ENCODE data around the gene IGFL4.

The IGFL4 gene

GRCh38 chr19:46017095-46017429 lies 23.7 kb downstream of the IGFL4 start:
- DNase-seq (ENCODE audit: low spot score): no peak
- ChIA-PET POLR2A (ENCODE audit: low non-redundant PET) (no interaction called here), CTCF (interaction anchor here (0.5 to 1.5 kb wide), 13 partner anchors 9 to 469 kb away, joined by 3 to 11 read pairs (median 4); no protein-coding TSS in a partner anchor)
- TF ChIP-seq CTCF (conservative IDR thresholded peaks at IDR 0.05; ENCODE audit: low read depth): peak; percentile 48
- H3K27ac ChIP-seq: peak overlapping the region; percentile 57

GRCh38 chr19:46016426-46017094 lies 24.2 kb downstream of the IGFL4 start:
- H3K27ac ChIP-seq: peak overlapping the region; percentile 57
- peak; percentile 77 for DNase-seq (ENCODE audit: low spot score)
- ChIA-PET CTCF (interaction anchor here (0.5 to 1.5 kb wide), 14 partner anchors 10 to 279 kb away, joined by 3 to 11 read pairs (median 4); no protein-coding TSS in a partner anchor), POLR2A (ENCODE audit: low non-redundant PET) (no interaction called here)
- TF ChIP-seq CTCF (conservative IDR thresholded peaks at IDR 0.05; ENCODE audit: low read depth): peak; percentile 85

- ChIA-PET CTCF (interaction anchor here (0.5 to 1.5 kb wide), 7 partner anchors 13 to 335 kb away, joined by 3 to 11 read pairs (median 3); no protein-coding TSS in a partner anchor), POLR2A (ENCODE audit: low non-redundant PET) (no interaction called here)
- no peak for DNase-seq (ENCODE audit: low spot score)
- no peak for TF ChIP-seq CTCF (conservative IDR thresholded peaks at IDR 0.05; ENCODE audit: low read depth)
- H3K27ac ChIP-seq: peak overlapping the region; percentile 57
These were observed 24.9 kb downstream of the IGFL4 start for GRCh38 chr19:46015687-46016425.

GRCh38 chr19:46014941-46015686 lies 25.7 kb downstream of the IGFL4 start:
- CTCF ChIA-PET: interaction anchor here (0.6 to 0.9 kb wide), 3 partner anchors 19 to 334 kb away, joined by 3 read pairs; no protein-coding TSS in a partner anchor

GRCh38 chr19:46014534-46014933 lies 26.3 kb downstream of the IGFL4 start:
- ChIA-PET POLR2A (ENCODE audit: low non-redundant PET) (no interaction called here), CTCF (no interaction called here)
- peak overlapping the region; percentile 46; the same call in 1 of the 2 replicates for H3K27ac ChIP-seq
- no peak for DNase-seq (ENCODE audit: low spot score)
- TF ChIP-seq CTCF (conservative IDR thresholded peaks at IDR 0.05; ENCODE audit: low read depth): no peak

More at GRCh38 chr19:46014941-46015686, 25.7 kb downstream of the IGFL4 start:
- POLR2A ChIA-PET (ENCODE audit: low non-redundant PET): no interaction called here
- H3K27ac ChIP-seq: peak overlapping the region; percentile 57
- no peak for TF ChIP-seq CTCF (conservative IDR thresholded peaks at IDR 0.05; ENCODE audit: low read depth)
- DNase-seq (ENCODE audit: low spot score): peak; percentile 82
